Measurements from ENCODE around the gene CIB4.

CIB4 gene

DNA sequence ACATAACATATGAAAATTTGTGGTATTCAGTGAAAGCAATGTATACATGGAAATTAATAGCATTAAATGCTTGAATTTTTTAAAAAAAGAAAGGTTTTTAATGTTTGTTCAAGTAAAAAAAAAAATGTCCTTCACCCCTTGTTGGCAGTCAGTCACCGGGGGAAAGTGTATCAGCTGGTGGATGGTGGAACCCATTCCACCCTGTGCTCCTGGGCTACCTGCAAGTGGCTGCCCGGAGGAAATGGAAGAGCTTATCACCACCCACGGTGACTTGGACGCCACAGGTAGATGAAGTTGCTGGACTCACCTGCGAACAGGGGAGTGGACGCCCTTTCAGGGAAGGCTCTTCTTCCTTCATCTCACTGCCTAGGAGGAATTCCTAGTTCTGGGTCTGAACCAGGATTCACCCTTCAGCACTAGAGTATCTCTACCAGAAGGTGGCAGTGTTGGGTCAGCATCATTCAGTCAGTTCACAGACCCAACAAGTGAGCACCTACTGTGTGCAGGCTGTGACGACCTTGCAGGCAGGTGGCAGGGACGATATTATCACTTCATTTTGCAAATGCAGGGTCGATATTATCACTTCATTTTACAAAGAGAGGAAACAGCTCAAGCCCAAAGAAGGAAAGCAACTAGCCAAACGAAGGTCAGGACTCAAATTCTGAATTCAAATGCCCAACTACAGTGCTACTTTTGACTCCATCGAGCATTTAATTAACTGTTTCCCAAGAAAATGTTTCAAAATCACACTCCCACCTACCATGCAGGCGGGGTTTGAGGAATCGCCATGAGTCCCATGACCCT is 35.8 kb downstream of the CIB4 start:
- peak in 3 of 6 experiments; percentile 9 to 57 (median 36) for DNase-seq

GRCh38 chr2:26602575-26602974 is 38.6 kb downstream of the CIB4 start:
- DNase-seq, result no peak

DNA sequence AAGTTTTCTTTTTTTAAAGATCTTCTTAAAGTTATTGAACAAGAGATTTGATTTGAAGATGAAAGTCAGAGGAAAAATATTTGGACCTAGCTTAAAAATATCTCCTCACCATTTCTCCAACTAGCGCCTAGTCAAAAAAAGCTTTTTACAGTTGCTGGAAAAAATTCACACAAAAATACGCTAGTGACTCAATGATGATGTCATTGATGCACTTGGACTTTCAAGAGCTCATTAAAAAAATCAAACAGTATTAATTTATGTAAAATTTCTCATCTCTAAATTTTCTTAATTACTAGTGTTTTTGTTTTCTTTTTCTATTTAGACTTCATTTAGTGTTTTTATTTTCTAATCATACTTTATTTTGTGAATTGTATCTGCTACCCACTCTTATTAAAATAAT is 41.8 kb downstream of the CIB4 start:
- no peak for DNase-seq

GRCh38 chr2:26598996-26599373 is 42.2 kb downstream of the CIB4 start:
- no peak for DNase-seq

DNA sequence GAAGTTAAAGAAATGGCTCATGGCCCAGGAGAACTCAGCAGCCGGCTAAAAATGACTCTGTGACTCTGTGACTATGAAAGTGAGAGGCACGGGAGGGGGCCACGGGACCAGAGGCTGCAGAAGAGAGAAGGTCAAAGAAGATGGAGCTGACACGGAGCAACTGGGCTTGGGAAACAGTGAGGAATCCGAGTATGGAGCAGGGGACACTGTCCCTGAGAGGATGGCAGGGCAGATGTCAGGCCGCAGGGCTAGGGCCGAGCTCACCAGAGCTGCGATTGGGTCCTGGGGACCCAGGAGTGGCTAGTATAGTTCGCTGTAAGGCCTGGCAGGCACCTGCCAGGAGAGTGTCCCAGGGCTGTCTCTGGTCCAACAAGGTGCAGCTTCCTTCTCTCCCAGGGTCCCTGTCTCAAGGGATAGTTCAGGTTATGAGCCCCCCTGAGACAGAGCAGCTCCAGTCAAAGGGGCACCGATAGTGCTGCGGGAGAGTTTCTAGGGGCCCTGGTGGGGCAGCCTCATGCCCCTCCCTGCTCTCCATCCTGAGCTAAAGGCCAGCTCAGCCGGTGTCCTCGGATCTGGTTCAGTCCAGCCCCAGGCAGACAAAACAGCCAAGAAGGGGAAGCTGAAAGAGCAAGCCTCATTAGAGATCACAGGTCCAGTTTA is 42.7 kb downstream of the CIB4 start:
- DNase-seq, result no peak

- DNase-seq, result no peak
Observed at GRCh38 chr2:26597197-26597596, 44.0 kb downstream of the CIB4 start.

GRCh38 chr2:26595146-26595545 is 46.0 kb downstream of the CIB4 start:
- DNase-seq, result no peak

DNA sequence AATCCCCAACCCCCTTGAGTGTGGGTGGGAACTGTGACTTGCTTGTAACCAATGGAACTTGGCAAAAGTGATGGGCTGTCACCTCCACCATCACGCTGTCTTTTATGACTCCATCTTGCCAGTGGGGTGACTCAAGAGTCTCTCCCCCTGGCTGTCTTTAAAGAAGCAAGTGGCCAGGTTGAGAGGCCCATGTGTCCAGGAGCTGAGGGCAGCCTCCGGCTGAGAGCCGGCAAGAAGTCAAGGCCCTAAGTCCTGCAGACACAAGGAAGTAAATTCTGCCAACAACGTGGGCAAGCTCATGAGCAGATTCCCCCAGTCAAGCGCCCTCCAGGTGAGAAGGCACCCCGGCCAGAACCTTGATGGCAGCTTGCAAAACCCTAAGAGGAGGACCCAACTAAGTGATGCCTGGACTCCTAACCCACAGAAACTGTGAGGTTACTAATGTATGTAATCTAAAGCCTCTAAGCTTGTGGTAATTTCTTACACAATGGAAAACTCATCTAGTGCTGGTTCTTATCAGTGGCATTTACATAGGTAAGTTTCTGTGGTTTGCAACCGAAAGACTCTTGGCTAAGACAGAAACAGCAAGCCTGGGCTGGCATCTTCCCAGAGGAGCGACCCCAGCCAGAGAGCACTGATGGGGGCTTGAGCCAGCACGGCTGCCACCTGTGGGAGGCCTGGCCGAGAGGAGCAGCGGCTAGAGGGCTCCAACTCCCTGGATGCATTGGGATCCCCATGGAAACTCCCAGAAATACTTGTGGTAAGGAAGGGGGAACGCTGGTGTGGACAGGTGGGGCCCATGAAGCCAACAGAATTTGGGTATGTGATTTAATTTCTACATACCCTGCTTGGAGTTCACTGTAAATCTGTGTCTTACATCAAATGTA is 49.3 kb downstream of the CIB4 start:
- DNase-seq, result no peak

- no peak for DNase-seq
Observed at GRCh38 chr2:26590980-26591618, 50.1 kb downstream of the CIB4 start.

DNA sequence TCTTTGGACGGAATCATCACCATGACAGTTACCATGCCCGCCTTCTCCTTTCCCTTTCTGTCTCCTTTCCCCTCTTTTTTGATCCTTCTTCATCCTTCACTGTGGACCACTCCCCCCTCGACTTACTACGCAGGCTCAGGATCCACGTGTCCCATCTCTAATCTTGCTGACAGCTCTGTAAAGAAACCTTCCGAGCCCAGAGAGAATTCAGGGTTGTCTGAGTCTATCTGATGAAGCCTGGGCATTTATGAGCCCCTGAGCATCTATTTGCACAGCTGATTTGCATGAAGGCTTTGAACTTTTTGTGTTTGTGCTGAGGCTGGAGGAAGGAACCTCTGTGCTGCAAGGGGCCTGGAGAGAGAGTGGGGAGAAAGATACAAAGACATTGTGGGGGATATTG is 50.7 kb downstream of the CIB4 start:
- no peak for DNase-seq

- DNase-seq, result no peak
Observed at GRCh38 chr2:26588576-26588975, 52.6 kb downstream of the CIB4 start.

DNA sequence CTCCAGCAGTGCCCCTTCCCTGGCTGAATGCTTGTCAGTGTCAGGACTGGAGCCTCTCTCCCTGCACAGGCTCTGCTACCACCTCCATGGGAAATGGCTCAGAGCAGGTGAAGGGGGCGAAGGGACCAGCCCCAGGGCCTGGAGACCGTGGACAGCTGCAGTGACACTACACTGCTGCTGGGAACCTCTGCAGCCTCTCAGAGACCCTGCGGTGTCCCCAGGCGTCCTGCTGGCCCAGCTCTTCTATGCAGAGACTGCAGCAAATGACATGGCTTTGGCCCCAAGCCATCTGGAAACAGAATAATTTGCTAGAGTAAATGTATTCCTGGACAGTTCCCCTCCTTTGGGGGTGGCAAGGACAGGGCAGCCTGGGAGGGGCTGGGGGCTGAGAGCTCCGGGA is 53.2 kb downstream of the CIB4 start:
- DNase-seq, result no peak

DNA sequence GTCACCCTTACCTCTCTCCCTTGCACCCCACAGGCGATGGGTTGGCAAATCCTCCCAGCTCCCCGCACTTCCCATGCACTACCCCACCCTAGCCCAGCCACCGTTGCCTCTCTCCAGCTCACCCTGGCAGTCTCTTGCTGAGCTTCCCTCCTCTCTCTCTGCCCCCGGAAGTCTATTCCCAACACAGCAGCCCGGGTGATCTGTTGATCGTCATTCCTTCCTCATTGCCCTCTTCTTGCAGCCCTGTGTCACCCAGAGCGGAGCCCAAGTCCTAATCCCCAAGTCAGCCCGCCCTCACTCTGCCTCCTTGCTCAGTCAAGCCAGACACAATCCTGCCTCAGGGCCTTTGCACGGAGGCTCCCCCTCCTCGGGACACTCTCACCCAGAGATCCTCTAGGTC is 55.2 kb downstream of the CIB4 start:
- DNase-seq, result no peak

- DNase-seq, result no peak
Observed at GRCh38 chr2:26585100-26585499, 56.1 kb downstream of the CIB4 start.

DNA sequence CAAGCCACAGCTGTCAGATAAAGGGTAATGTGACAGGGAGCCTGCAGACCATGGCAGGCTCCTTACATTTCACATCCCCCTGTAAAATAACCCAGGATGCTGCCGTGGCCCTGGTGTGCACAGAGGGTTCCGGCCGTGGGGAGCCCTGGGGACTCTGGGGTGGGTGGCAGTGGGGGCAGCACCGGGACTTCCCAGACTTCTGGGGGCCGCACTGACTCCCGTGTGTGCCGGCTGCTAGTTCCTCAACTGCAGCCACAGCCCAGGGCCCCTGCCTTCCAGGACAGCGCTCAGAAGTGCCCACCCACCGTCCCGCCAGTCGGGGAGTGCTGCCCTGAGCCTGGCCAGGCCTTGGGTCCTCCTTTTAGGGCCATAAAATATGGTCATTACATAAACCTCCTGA is 56.5 kb downstream of the CIB4 start:
- no peak for DNase-seq

DNA sequence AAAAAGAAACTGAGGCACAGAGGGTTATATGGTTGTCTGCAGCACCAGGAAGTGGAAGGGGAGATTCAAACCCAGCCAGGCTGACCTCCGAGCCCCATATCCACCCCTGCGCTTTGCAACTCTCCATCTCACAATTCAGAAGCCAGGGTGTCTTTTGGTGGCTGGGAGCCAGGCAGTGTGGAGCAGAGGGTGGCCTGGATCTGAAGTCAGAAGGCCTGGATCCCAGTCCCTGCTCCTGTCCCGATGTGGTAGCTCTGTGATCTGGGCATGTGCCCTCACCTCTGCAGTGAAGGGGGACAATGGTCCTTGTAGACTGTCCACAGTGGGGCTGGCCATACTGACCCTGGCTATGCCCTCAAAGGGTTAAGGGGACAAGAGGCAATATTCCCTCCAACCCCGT is 57.0 kb downstream of the CIB4 start:
- no peak for DNase-seq

GRCh38 chr2:26583381-26583911 is 57.7 kb downstream of the CIB4 start:
- DNase-seq, result no peak

GRCh38 chr2:26582890-26583289 is 58.3 kb downstream of the CIB4 start:
- DNase-seq, result no peak

GRCh38 chr2:26581991-26582842 is 58.9 kb downstream of the CIB4 start:
- DNase-seq, result no peak

GRCh38 chr2:26581266-26581990 is 59.7 kb downstream of the CIB4 start:
- DNase-seq, result no peak

- no peak for DNase-seq
Observed at GRCh38 chr2:26580751-26581150, 60.4 kb downstream of the CIB4 start.
